GM13977 (cell line): ENCODE results near the gene BMP2K.

Source experiments
- DNase-seq: peaks from one replicate; pipeline ENCODE4 v3.0.0; 2012; ENCODE audit warnings: low spot score
- in situ Hi-C: fragments of 300-500 bp; cut with MboI; formaldehyde crosslinking; loops from one replicate; pipeline ENCODE4 v1.12.0; 2022; ENCODE audit warnings: low sequenced_read_pairs, low pct_unique_long_range_greater_than_20kb, mixed read lengths, inconsistent platforms; ENCODE audit not compliant: unreplicated experiment
- TF ChIP-seq, protein P1 (sequence below): IDR thresholded peaks from 2 replicates; pipeline ENCODE4 v1.5.1; 2012; ENCODE audit warnings: mild to moderate bottlenecking, control low read depth; ENCODE audit not compliant: insufficient read depth; ENCODE audit errors: extremely low read depth, missing control alignments

Gene BMP2K

DNA sequence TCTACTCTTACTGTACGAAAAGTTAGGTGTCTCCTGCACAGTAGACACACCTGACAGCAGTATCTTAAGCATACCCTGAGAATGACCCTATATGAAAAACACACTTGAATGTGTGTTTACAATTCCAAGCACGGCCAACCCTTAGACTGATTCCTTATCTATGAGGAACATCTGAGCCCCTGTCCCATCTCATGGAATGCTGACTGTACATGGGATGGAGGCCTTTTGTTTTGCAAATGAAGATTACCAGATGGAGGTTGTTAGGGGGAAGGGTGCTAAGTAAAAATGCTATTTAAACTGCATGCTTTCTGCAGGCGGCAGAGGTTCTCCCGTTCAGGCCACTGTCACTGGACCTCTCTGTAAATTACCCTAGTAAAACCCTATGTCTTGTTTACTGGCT is 160.8 kb downstream of the BMP2K start:
- TF ChIP-seq, protein P1, sequence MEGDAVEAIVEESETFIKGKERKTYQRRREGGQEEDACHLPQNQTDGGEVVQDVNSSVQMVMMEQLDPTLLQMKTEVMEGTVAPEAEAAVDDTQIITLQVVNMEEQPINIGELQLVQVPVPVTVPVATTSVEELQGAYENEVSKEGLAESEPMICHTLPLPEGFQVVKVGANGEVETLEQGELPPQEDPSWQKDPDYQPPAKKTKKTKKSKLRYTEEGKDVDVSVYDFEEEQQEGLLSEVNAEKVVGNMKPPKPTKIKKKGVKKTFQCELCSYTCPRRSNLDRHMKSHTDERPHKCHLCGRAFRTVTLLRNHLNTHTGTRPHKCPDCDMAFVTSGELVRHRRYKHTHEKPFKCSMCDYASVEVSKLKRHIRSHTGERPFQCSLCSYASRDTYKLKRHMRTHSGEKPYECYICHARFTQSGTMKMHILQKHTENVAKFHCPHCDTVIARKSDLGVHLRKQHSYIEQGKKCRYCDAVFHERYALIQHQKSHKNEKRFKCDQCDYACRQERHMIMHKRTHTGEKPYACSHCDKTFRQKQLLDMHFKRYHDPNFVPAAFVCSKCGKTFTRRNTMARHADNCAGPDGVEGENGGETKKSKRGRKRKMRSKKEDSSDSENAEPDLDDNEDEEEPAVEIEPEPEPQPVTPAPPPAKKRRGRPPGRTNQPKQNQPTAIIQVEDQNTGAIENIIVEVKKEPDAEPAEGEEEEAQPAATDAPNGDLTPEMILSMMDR = no peak
- no peak for DNase-seq
- in situ Hi-C loops = loop anchor here (25.0 kb wide), 1 partner anchor 1275 kb away; no protein-coding TSS in a partner anchor

DNA sequence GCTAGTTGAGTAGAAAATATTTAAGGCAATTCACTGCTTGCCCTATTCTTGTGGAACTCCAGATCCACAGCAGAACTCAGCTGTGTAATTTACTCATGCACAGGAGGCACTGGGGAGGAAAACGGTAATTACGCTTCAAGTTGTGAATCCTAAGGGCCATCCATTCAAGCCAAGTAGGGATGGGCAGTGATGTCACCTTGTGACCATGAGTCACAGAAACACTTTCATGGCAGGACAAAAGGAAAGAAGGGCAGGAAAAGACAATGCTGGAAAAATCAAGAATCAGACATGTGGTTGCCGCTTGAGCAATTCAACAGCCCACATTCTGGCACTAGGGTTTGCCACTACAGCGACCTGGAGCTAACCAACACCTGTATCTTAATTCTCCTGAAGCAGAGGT is 161.7 kb downstream of the BMP2K start:
- in situ Hi-C loops = loop anchor here (25.0 kb wide), 1 partner anchor 1274 kb away; no protein-coding TSS in a partner anchor

DNA sequence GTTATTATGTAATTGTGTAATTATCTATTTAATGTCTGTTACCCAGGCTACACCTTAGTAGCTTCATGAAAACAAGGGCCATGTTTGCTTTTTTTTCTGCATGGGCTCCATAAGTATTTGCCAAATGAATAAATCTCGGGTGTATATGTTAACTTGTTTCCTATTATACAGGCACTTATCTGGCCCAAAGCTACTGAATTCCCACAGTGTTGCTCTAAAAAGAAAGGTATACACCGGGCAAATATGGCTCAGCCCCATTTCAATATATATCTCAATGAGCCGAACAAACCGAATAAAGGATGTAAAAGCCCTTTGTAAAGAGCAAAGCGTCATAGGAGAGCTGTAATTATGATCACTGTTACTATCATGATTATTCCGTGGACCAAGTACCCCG is 162.3 kb downstream of the BMP2K start:
- no peak for DNase-seq
- TF ChIP-seq, protein P1 = no peak
- in situ Hi-C loops = loop anchor here (25.0 kb wide), 1 partner anchor 1274 kb away; no protein-coding TSS in a partner anchor

More for the DNA sequence above, 161.7 kb downstream of the BMP2K start:
- DNase-seq = no peak
- TF ChIP-seq, protein P1 = no peak

DNA sequence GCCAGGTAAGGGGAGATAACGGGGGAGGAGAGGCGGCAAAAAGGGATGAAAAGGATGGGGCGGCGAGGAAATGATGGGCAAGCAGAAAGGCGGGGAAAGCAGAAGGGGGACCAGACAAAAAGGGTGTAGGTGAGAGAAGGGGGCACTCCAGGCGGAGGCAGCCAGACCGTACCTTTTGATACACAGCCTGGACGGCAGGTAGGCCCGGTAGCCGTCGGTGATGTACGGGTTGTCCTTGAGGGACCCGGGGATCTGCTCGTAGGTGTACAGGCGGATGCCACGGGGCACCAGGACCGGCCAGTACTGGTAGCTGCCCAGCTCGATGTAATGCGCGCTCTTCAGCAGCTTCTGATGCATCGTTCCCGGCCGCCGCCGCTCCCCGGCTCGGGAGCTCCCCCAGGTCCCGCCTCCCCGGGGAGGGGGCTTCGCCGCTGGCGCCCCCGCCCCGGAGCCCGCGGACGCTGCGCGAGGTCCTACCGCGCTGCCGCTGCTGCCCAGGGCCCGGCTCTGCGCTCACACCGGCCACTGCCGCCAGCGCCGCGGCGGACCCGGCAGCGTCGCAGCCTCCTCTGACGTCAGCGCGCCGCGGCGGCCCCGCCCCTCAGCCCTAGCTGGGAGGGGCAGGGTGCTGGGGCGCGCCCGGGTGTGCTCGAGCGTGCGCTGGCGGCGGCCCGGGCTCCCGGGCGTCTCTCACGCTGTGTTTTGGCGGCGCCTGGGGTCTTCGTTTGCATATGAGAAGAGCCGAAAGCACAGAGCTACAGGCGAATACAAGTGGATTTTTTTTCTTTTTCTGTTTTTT is 162.9 kb downstream of the BMP2K start, which contains the start of gene PAQR3:
Gene PAQR3 (minus strand): TSS at position 571 of the 799 bp plus-strand sequence. CDS start 214 bp downstream, at position 357.
- in situ Hi-C loops = loop anchor here (25.0 kb wide), 1 partner anchor 1273 kb away; no protein-coding TSS in a partner anchor
- DNase-seq = peak; percentile 94
- TF ChIP-seq, protein P1 = peak; percentile 1

DNA sequence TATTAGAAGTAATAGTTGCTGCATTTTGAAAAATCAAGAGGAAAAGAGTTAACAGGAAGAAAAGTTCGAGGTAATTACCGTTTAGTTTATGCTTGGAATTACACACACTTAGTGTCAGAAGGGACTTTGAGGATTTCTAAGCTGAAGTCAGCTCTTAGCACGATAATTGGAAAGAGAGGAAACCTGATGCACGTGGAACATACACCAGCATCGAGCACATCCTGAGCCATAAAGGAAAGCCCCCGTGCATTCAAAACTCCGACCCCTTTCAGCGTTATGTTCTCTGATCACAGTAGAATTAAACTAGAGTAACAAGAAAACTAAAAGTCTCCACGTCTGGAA is 163.5 kb downstream of the BMP2K start:
- in situ Hi-C loops = loop anchor here (25.0 kb wide), 1 partner anchor 1273 kb away; no protein-coding TSS in a partner anchor
- TF ChIP-seq, protein P1 = no peak

DNA sequence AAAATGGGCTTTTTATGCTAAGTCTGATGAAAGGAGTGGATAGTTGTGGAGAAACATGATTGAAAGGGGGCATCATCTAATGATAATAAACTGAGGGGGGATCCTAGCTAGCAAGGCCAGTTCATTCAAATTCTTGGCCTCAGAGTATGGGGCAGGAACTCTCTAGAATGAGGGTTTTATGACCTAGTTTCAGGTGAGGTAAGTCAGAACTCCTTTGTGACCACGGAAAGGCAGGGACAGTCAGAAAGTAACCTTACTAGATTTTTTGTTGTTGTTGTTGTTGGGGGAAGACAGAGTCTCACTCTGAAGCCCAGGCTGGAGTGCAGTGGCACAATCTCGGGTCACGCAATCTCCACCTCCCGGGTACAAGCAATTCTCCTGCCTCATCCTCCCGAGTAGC is 164.6 kb downstream of the BMP2K start:
- TF ChIP-seq, protein P1 = no peak
- in situ Hi-C loops = loop anchor here (25.0 kb wide), 1 partner anchor 1272 kb away; no protein-coding TSS in a partner anchor
- DNase-seq = peak; percentile 15

More for the DNA sequence above, 163.5 kb downstream of the BMP2K start:
- no peak for DNase-seq
